Caco-2 (cell line): Measurements from ENCODE around the gene LRRC31. TPM values are rescaled to one million over a fixed set of nuclear protein-coding genes. Genes with fewer than 3 reads are reported as not detected.

Experiments
- BruUV-seq: library from RNA; stranded (reverse); fragments of 400-500 nt; replicated peaks from 2 replicates; lab custom pipeline; 2021; lab: Mats Ljungman, UMichigan
- CTCF ChIA-PET: fragments of 300-600 bp; sonication (Branson Sonifier 250); formaldehyde crosslinking; loops from one replicate; lab custom pipeline; 2022; ENCODE audit warnings: antibody characterized with exemption; lab: Charles Lee
- POLR2A ChIA-PET: fragments of 300-600 bp; sonication (Branson Sonifier 250); formaldehyde crosslinking; loops from one replicate; lab custom pipeline; 2022; ENCODE audit warnings: antibody characterized with exemption; lab: Charles Lee
- DNase-seq, 2 experiments: peaks; one replicate each; pipeline versions ENCODE4 v3.0.0 to v3.0.0-alpha.2; 2020 to 2022
- H3K27me3 ChIP-seq: replicated peaks from 2 replicates; pipeline ENCODE4 v1.6.0; 2011; ENCODE audit warnings: low read length; ENCODE audit not compliant: control insufficient read depth, insufficient read depth
- H3K36me3 ChIP-seq: 2 replicates; pipeline ENCODE4 v1.5.1; 2011; ENCODE audit warnings: low read length; ENCODE audit not compliant: control insufficient read depth, insufficient read depth
- H3K4me1 ChIP-seq: fragments of 250-450 bp; sonication (Bioruptor Pico); 2 replicates; pipeline ENCODE4 v1.5.1; 2020; ENCODE audit warnings: mild to moderate bottlenecking
- H3K4me3 ChIP-seq: 2 replicates; pipeline ENCODE4 v1.5.1; 2011; ENCODE audit warnings: low read depth, mild to moderate bottlenecking, control low read depth, low read length
- H3K9me3 ChIP-seq: fragments of 250-450 bp; sonication (Bioruptor Pico); 2 replicates; pipeline ENCODE4 v1.5.1; 2020; ENCODE audit warnings: mild to moderate bottlenecking, moderate library complexity
- H3K27ac Mint-ChIP-seq: one replicate; pipeline ENCODE4 v1.8.0; 2022; ENCODE audit warnings: mixed read lengths; ENCODE audit not compliant: unreplicated experiment
- H3K27me3 Mint-ChIP-seq: one replicate; pipeline ENCODE4 v1.8.0; 2022; ENCODE audit warnings: mixed read lengths; ENCODE audit not compliant: insufficient read depth, unreplicated experiment
- H3K36me3 Mint-ChIP-seq: one replicate; pipeline ENCODE4 v1.8.0; 2022; ENCODE audit warnings: mild to moderate bottlenecking, mixed read lengths; ENCODE audit not compliant: insufficient read depth, unreplicated experiment
- H3K4me1 Mint-ChIP-seq: one replicate; pipeline ENCODE4 v1.8.0; 2022; ENCODE audit warnings: low read depth, mixed read lengths; ENCODE audit not compliant: unreplicated experiment
- H3K4me3 Mint-ChIP-seq: one replicate; pipeline ENCODE4 v1.8.0; 2022; ENCODE audit warnings: mild to moderate bottlenecking, moderate library complexity, mixed read lengths; ENCODE audit not compliant: unreplicated experiment
- H3K9me3 Mint-ChIP-seq: one replicate; pipeline ENCODE4 v1.8.0; 2022; ENCODE audit warnings: mixed read lengths; ENCODE audit not compliant: unreplicated experiment
- CTCF ChIP-seq, 2 experiments: fragments of 200-600 bp in 1 of 2; IDR thresholded peaks; 1 replicate in 1 of 2; 2 replicates in 1 of 2; pipeline versions ENCODE4 v1.5.1 to v1.8.0; 2011 to 2022; ENCODE audit warnings: antibody characterized with exemption in 1 of 2, control low read depth in 1 of 2, inconsistent platforms in 1 of 2, low read depth in 1 of 2, low read length in 1 of 2, mild to moderate bottlenecking in 1 of 2, moderate library complexity in 1 of 2; ENCODE audit not compliant: insufficient read depth in 1 of 2, severe bottlenecking in 1 of 2, unreplicated experiment in 1 of 2
- intact Hi-C: fragments of 100-400 bp; cut with micrococcal nuclease; formaldehyde crosslinking; loops from one replicate; pipeline ENCODE4 v1.10.0; 2022; ENCODE audit not compliant: unreplicated experiment
- total RNA-seq: library from RNA; stranded (reverse); gene quantifications from 2 replicates; pipeline ENCODE4 v1.2.3, GENCODE V29; 2022

Gene LRRC31
- total RNA-seq, 1 experiment from 2014 or later, result 0.64 TPM

GRCh38 chr3:169886671-169887070 is 16.9 kb upstream of the LRRC31 start:
- Mint-ChIP-seq H3K27me3 (peaks cover 4% of the 10 kb centered on the region), H3K4me3 (no peak overlapping the region), H3K9me3 (no peaks in the 10 kb centered on the region), H3K36me3 (no peaks in the 10 kb centered on the region), H3K4me1 (no peaks in the 10 kb centered on the region), H3K27ac (no peak overlapping the region)
- H3K27me3 ChIP-seq, result no peaks in the 10 kb centered on the region
- H3K4me1 ChIP-seq, result no peaks in the 10 kb centered on the region
- no TSS peak for BruUV-seq
- H3K36me3 ChIP-seq, result no peaks in the 10 kb centered on the region
- ChIA-PET CTCF (no interaction called here), POLR2A (no interaction called here)
- no peak for DNase-seq
- TF ChIP-seq CTCF (IDR thresholded peaks at IDR 0.05; ENCODE audit: insufficient read depth in 1 of 2, low read depth in 1 of 2, low read length in 1 of 2, severe bottlenecking in 1 of 2, unreplicated experiment in 1 of 2), result no peak
- intact Hi-C loops, result no loop called here
- no peaks in the 10 kb centered on the region for H3K9me3 ChIP-seq
- no peak overlapping the region for H3K4me3 ChIP-seq

- no peaks in the 10 kb centered on the region for H3K4me1 Mint-ChIP-seq
- no peak for TF ChIP-seq CTCF (IDR thresholded peaks at IDR 0.05; ENCODE audit: insufficient read depth in 1 of 2, low read depth in 1 of 2, low read length in 1 of 2, severe bottlenecking in 1 of 2, unreplicated experiment in 1 of 2)
- ChIA-PET CTCF (no interaction called here), POLR2A (no interaction called here)
- H3K4me3 Mint-ChIP-seq, result no peak overlapping the region
- intact Hi-C loops, result no loop called here
- DNase-seq, result no peak
- no peaks in the 10 kb centered on the region for H3K9me3 Mint-ChIP-seq
- Histone ChIP-seq H3K9me3 (peaks cover 2% of the 10 kb centered on the region; the same call in 1 of the 2 replicates), H3K36me3 (no peaks in the 10 kb centered on the region), H3K4me3 (no peak overlapping the region), H3K27me3 (no peaks in the 10 kb centered on the region), H3K4me1 (no peaks in the 10 kb centered on the region)
- no peak overlapping the region for H3K27ac Mint-ChIP-seq
- BruUV-seq, result no TSS peak
- no peaks in the 10 kb centered on the region for H3K36me3 Mint-ChIP-seq
- peaks cover 4% of the 10 kb centered on the region for H3K27me3 Mint-ChIP-seq
These were observed 11.0 kb upstream of the LRRC31 start for GRCh38 chr3:169880576-169881250.

- Mint-ChIP-seq H3K4me1 (no peaks in the 10 kb centered on the region), H3K27me3 (peaks cover 4% of the 10 kb centered on the region), H3K27ac (no peak overlapping the region), H3K9me3 (no peaks in the 10 kb centered on the region), H3K36me3 (no peaks in the 10 kb centered on the region), H3K4me3 (no peak overlapping the region)
- CTCF ChIA-PET, result no interaction called here
- TF ChIP-seq CTCF (IDR thresholded peaks at IDR 0.05; ENCODE audit: insufficient read depth in 1 of 2, low read depth in 1 of 2, low read length in 1 of 2, severe bottlenecking in 1 of 2, unreplicated experiment in 1 of 2), result no peak
- DNase-seq, result no peak
- POLR2A ChIA-PET, result no interaction called here
- Histone ChIP-seq H3K4me3 (no peak overlapping the region), H3K4me1 (no peaks in the 10 kb centered on the region), H3K9me3 (peaks cover 5% of the 10 kb centered on the region; the same call in 1 of the 2 replicates), H3K27me3 (no peaks in the 10 kb centered on the region), H3K36me3 (no peaks in the 10 kb centered on the region)
- BruUV-seq, result no TSS peak
- intact Hi-C loops, result loop anchor here (10.0 kb wide), 1 partner anchor 45 kb away; no protein-coding TSS in a partner anchor
These were observed 10.3 kb upstream of the LRRC31 start for GRCh38 chr3:169879845-169880575.
